ENCODE results near the gene ITGA1. TPM values are rescaled to one million over a fixed set of nuclear protein-coding genes. Genes with fewer than 3 reads are reported as not detected.
A peak's percentile ranks its signal among the peaks of the same experiment; 100 is the strongest.

The ITGA1 gene
- total RNA-seq, 4 donors from 2014 or later: 219 to 326 (median 240) TPM

DNA sequence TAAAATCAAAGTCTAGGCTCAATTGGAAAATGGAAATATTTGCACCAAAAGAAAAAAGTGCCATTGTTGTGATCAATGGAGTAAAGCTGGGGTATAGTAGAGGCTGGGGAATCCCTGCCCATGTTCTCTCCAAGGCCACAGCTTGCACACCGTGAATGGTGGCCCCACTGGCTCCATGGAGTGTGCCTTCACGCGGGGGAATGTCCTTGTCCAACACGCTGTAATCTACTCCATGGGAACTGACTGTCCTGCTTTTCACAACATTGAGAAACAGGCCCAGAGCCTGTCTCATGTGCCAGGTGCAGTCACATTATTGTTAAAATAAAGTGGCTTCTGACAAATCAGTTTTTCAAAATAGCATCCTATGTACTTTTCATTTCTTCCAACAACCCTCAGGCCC is 168.3 kb downstream of the ITGA1 start:
- TF ChIP-seq POLR2A (IDR thresholded peaks at IDR 0.05) (no peak), POLR2AphosphoS5 (IDR thresholded peaks at IDR 0.05) (no peak), EP300 (IDR thresholded peaks at IDR 0.05) (no peak)
- TF ChIP-seq, protein P1, sequence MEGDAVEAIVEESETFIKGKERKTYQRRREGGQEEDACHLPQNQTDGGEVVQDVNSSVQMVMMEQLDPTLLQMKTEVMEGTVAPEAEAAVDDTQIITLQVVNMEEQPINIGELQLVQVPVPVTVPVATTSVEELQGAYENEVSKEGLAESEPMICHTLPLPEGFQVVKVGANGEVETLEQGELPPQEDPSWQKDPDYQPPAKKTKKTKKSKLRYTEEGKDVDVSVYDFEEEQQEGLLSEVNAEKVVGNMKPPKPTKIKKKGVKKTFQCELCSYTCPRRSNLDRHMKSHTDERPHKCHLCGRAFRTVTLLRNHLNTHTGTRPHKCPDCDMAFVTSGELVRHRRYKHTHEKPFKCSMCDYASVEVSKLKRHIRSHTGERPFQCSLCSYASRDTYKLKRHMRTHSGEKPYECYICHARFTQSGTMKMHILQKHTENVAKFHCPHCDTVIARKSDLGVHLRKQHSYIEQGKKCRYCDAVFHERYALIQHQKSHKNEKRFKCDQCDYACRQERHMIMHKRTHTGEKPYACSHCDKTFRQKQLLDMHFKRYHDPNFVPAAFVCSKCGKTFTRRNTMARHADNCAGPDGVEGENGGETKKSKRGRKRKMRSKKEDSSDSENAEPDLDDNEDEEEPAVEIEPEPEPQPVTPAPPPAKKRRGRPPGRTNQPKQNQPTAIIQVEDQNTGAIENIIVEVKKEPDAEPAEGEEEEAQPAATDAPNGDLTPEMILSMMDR (IDR thresholded peaks at IDR 0.05): no peak
- 93 to 97% methylated on average over 4 of the region's 4 CpGs for WGBS, 2 donors (ENCODE audit: low coverage in 1 of 2)
- Histone ChIP-seq H3K4me3 (no peak overlapping the region), H3K9me3 (no peaks in the 10 kb centered on the region), H3K4me1 (peaks cover 0 to 7% (median 3%) of the 10 kb centered on the region in 3 donors), H3K27me3 (no peaks in the 10 kb centered on the region), H3K27ac (no peak overlapping the region), H3K36me3 (peaks cover 3 to 35% of the 10 kb centered on the region in 2 donors)
- no peak for ATAC-seq

DNA sequence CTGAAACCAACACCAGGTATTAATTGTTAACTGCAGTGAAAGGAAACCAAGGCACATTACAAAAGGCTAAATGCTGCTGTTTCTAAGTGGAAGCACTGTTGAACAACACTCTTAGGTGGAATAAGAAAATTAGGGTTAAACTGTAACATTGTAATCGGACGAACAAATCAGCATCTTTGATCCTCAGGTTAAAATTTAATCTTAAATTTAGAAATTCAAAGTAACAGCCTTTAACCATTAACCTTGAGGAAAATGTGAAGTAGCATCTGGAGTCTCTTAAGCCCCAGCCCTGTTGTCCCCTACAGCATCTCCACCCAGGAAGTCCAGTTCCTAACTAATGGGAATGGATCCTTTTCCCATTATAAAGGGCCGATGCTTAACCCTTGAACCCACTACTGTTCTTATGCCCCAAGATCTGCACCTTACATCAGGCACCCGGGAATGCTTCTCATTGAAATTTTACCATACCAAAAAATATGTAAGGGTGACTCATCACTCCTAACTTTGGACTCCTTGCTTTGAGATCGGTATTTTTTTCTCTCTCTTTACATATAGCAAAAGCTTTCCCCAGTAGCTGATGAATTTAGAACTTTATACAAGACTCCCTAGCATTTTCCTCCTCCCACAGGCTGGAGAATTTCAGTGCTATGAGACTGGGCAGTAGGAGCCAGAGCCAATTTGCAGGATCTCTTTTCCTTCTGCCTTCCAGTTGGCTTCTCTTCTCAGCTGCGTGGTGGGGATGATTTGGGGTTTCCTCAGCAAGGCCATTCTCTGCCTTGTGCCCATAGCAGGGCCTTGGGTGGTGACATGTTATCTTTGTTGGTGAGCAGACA is 169.4 kb downstream of the ITGA1 start:
- H3K27ac ChIP-seq: peak overlapping the region in 1 of 4 donors; percentile 15
- no peaks in the 10 kb centered on the region for H3K9me3 ChIP-seq
- no peaks in the 10 kb centered on the region for H3K4me1 ChIP-seq
- WGBS, 2 donors (ENCODE audit: low coverage in 1 of 2): 83 to 84% methylated on average over 6 of the region's 6 CpGs
- no peak for ATAC-seq
- peaks cover 3 to 35% of the 10 kb centered on the region in 2 donors for H3K36me3 ChIP-seq
- H3K27me3 ChIP-seq: no peaks in the 10 kb centered on the region
- TF ChIP-seq, protein P1 (IDR thresholded peaks at IDR 0.05): no peak
- no peak for TF ChIP-seq EP300 (IDR thresholded peaks at IDR 0.05)
- TF ChIP-seq POLR2AphosphoS5 (IDR thresholded peaks at IDR 0.05): no peak
- TF ChIP-seq POLR2A (IDR thresholded peaks at IDR 0.05): no peak
- no peak overlapping the region for H3K4me3 ChIP-seq

DNA sequence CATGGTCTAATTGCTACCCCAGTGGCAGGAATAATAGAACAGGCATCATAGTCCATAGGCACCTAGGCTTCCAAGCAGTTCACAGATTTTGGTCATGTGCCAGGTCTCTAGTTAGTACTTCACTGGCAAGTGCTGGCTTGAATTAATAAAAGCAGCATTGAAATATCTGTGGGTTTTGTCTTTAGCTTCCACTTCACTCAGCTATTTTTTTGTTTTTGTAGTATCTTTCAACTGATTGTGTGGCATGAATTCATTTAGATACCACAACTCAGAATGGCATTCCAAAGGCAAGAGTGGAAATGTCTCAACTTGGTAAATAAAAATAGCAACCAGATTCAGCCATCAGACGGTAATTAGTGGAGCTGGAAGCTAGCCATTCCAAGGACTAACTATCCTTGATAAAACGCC is 173.6 kb downstream of the ITGA1 start:
- Histone ChIP-seq H3K27ac (no peak overlapping the region), H3K4me3 (no peak overlapping the region), H3K4me1 (no peaks in the 10 kb centered on the region), H3K9me3 (no peaks in the 10 kb centered on the region), H3K36me3 (peaks cover 0 to 9% of the 10 kb centered on the region in 2 donors), H3K27me3 (no peaks in the 10 kb centered on the region)
- no peak for ATAC-seq
- TF ChIP-seq EP300 (IDR thresholded peaks at IDR 0.05) (no peak), POLR2A (IDR thresholded peaks at IDR 0.05) (no peak), POLR2AphosphoS5 (IDR thresholded peaks at IDR 0.05) (no peak)
- TF ChIP-seq, protein P1 (IDR thresholded peaks at IDR 0.05): no peak
- 30 to 43% methylated on average over 1 to 2 of the region's 2 CpGs for WGBS, 2 donors (ENCODE audit: low coverage in 1 of 2)

DNA sequence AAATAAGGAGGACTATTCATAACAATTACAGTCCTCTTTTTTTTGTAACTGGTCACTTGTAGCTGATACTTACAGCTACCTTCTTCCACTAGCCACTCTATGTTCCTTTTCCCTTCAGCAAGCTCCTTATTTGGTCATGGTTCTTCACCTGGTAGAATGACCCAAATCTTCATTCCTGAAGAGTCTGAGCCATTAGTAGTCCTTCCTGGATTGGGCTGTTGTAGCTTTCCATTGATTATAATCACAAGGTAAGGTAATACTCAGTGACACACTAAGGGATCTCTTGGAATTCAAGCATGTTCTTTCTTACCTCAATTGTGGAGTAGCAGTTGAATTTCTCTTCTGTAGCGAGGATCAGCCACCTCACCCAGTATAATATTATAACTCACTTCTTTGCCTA is 175.9 kb downstream of the ITGA1 start:
- Histone ChIP-seq H3K4me1 (no peaks in the 10 kb centered on the region), H3K4me3 (no peak overlapping the region)
- WGBS, 2 donors (ENCODE audit: low coverage in 1 of 2): 93% methylated on average over 1 of the region's 1 CpG; no CpG with 5 or more reads in 1 of the 2 donors

More for the DNA sequence above, 175.9 kb downstream of the ITGA1 start:
- no peak for TF ChIP-seq POLR2A (IDR thresholded peaks at IDR 0.05)
- TF ChIP-seq POLR2AphosphoS5 (IDR thresholded peaks at IDR 0.05): no peak
- TF ChIP-seq, protein P1 (IDR thresholded peaks at IDR 0.05): no peak
- TF ChIP-seq EP300 (IDR thresholded peaks at IDR 0.05): no peak
- no peaks in the 10 kb centered on the region for H3K36me3 ChIP-seq
- H3K27me3 ChIP-seq: no peaks in the 10 kb centered on the region
- no peak for ATAC-seq
- no peaks in the 10 kb centered on the region for H3K9me3 ChIP-seq
- no peak overlapping the region for H3K27ac ChIP-seq
